ENCODE results near the gene EZH1.
"Not testable (repeated sequence)": the region's sequence is repeated elsewhere in the genome, so short reads cannot be mapped to it uniquely, and the experiment has no call there.

The EZH1 gene

DNA sequence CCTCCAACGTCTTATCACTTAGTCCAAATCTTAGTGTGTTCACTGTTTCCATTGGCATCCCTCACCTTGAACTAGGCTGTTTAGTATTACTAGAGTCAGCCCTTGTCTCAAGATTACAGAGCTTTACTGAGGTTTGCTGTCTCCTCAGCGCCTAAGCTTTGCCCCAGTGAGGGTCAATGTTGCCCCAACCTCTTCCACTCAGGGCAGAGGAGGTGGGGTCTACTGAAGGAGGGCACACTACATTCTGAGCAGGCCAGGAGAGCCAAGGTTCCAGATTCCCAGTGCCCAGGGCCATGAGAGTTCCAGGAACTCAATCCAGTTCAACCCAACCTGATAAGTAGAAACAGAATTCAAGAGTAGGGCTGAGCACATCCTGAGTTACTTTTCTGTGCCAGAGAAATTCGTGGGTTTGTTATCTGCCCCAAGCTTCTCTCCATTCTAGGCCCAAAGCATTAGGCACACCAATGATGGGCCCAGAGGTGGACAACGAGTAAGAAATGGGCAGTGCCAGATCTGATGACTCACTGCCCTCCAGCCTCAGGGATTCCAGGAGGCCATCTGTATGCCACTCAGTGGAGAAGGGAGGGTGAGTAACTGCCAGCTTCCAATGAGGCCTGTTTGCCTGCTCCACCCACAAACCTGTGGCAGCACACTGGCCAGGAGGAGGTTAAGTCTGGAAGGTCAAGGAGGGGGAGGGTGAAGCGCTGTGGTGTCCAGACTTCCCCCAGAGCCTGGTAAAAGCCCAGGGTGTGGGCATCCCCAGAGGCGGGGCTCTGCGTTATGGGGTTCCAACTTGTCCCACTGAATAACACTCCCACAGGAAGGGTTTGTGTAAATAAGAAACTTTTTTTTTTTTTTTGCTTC is 77.5 kb downstream of the EZH1 start:
- DNase-seq: peak; percentile 64

DNA sequence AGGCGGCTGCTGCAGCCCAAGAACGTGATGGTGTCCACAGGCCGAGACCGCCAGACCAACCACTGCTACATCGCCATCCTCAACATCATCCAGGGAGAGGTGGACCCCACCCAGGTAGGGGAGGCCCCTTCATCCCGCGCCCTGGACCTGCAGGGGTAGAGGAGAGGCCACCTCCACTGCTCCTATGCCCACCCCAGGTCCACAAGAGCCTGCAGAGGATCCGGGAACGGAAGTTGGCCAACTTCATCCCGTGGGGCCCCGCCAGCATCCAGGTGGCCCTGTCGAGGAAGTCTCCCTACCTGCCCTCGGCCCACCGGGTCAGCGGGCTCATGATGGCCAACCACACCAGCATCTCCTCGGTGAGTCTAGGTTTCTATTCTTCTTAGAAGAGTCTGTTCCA is 78.7 kb downstream of the EZH1 start:
- not testable (repeated sequence) for DNase-seq

DNA sequence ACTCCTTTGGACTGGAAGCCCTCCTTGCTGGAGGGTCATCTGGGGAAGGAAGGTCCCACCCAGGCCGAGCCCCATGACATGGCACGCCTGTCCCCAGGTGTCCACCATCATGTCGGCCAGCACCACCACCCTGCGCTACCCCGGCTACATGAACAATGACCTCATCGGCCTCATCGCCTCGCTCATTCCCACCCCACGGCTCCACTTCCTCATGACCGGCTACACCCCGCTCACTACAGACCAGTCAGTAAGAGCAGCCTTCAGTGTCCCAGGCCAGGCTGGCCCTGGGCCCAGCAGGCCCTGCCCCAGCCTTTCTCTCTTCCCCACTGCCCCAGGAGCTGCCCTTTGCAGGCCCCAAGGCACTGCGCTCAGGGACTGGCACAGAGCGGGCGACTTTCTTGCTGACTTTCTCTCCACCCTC is 79.2 kb downstream of the EZH1 start:
- DNase-seq: no peak

DNA sequence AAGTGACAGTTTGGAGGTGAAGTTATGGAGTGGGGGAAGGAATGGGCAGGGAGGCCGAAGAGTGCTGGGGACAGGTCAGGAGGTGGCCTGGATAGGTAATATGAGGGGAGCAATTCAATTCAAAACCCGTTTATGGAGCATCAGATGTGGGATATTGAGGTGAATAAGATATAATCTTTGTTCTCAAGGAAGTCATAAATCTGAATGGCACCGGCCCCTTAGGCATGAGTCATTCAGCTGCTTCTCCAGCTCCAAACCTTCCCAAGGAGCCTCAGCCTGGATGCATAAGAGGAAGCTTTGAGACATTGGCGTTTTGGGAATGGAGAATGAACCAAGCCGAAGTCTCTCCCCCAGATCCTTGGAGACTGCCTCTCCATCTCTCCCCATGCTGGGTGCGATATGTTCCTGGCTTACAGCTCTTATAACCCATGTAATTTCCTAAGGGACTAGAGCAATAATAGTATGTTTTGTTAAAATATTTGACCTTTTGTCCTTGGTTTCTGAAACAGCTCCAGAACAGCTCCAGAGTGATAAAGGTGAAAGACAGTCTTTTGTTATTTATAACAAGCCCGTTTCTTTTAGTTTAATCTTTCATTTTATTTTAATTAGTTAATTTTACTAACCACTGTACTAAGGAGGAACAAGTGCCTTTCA is 84.0 kb downstream of the EZH1 start:
- peak; percentile 49 for DNase-seq

DNA sequence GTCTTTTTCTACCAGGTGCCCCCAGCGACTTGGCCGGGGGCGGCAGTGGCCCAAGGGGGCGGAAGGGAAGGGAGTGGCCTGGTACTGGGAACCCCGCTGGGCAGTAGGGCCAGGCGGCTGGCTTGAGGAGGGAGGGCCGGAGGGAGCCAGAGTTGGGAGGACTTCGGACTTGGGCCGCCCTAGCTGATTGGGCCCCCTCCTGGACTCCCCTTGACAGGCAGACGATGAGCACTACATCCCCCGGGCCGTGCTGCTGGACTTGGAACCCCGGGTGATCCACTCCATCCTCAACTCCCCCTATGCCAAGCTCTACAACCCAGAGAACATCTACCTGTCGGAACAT is 84.9 kb downstream of the EZH1 start:
- not testable (repeated sequence) for DNase-seq

DNA sequence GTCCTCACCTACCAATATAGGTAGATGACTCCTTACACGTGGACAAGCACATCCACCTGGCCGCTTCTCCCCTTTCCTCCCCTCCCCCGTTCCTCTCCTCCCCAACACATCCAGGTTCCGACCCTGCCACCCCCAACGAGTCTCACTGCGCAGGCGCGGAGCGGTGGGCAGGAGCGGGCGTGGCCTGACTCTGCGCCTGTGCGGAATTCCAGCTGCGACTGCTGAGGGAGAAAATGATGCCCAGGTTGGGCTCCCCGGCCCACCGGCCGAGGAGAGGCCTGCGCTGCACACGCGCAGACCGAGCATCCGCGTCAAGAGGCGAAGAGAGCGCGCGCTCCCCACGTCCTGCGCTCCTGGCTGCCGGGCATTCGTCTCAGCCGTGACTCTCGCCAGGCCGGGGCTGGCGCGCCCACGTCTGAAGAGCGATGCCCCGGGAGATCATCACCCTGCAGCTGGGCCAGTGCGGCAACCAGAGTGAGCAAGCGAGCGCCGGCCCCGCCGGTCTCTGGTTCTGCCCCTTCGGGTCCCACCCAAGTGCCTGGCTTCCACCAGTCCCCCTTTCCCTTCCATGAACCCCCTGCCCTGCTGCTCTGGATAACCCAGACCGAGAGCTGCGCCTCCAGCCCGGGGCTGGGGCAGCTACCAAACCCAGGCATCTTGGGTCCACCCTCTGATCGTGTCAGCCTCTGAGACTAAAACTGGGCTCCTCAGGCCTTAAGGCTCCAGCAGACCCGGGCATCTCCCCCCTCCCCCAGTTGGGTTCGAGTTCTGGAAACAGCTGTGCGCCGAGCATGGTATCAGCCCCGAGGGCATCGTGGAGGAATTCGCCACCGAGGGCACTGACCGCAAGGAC is 85.5 kb downstream of the EZH1 start, which contains the start of gene TUBG2:
Gene TUBG2, plus strand, starts transcription at position 206 of the 853 bp plus-strand sequence. Its CDS starts 220 bp downstream, at position 426.
- DNase-seq: peak; percentile 90

DNA sequence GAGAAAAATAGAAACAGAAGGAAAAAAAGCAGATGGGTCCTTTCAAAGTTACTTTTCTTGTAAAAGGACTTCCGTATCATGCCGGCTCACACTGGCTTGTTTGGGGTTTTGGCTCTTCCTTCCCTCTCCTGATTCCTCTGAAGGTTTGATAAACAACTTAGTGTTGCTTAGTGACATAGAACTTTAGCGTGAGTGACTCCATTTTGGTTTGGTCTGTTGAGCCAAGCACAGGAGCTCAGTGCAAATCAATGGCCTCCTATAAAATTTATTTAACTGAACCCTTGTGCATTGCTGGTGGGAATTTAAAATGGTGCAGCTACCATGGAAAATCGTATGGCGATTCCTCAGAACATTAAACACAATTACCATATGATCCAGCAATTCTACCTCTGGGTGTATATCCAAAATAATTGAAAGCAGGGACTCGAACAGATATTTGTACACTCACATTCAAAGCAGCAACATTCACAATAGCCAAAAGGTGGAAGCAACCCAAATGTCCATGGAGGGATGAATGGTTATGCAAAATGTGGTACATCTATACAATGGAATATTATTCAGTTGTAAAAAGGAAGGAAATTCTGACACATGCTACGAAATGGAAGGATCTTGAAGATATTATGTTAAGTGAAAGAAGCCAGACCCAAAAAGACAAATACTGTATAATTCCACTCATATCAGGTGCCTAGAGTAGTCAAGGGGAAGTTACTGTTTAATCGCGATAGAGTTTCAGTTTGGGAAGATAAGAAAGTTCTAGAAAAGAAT is 86.8 kb downstream of the EZH1 start:
- no peak for DNase-seq

DNA sequence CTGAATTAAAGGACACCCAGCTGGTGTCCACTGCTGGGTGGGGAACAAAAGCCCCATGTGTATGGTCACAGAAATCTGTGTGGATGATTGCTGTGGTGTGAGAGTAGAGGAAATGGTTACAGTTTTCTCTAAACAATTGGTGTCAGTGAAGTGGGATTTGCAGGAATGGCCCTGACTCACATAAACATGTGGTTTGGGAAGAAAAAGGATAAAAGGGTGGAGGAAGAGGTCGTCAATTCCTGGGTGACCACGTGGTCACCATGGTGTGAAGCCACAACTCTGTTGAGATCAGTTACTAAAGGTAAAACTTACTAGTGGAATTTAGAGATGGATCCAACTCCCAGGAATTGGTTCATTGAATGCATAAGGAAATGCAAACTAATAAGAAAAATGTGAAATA is 89.3 kb downstream of the EZH1 start:
- DNase-seq: peak; percentile 49

DNA sequence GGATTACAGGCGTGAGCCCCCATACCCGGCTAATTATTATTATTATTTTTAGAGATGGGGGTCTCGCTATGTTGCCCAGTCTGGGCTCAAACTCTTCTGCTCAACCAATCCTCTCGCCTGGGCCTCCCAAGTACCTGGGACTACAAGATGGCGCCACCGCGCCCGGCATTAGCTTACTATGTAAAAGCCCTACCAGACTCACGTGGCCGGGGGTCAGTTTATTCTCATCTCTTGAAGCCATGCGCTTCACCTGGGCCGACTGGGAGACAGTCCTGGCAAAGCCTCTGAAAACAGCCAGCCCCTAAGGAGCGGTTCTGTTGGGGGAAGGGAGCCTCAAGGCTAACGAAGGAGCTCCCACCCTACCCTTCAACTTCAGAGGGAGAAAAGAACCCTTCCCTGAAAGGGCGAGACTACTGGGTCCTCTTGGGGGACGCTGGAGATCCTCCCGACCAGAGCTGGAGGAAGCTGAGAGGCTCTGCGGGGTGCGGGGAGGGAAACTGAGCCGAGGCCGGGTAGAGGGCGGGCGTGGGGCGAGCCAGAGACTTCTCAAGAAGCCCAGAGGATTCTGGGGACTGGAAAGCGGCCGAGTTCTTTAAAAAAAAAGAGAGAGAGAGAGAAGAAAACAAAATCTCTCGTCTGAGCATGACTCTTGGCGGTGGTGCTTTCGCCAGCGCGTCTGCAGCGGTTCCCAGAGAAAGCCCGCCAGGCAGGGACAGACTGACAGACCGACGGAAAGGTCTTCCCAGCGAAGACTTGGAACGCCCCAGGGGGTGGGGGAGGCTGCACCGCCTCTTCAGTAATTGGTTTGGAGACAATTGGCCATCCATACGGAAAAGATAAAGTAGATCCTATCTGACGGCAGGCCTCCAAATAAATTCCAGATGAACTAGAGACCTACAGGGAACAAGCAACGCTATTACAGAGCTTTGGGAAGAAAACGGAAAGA is 91.4 kb downstream of the EZH1 start:
- DNase-seq: peak; percentile 75

DNA sequence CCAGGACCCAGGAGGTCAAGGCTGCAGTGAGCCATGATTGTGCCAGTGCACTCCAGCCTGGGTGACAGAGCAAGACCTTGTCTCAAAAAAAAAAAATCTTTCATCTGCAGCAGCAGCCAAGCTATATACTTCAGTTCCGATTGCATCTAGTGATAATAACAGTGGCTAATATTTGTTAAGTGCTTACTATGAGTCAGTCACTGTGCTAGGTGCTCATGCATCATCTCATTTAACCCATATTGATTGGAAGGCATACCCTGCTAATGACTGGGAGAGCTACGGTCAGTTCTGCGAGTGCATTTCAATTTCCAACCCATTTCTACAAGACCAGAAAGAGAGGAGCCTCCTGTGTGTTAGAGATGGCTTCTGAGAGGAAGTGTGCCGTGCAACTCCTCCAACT is 93.4 kb downstream of the EZH1 start:
- no peak for DNase-seq
